GM18873 (cell line): ENCODE results near the gene ATP8A1.
"Not testable (repeated sequence)": the region's sequence is repeated elsewhere in the genome, so short reads cannot be mapped to it uniquely, and the experiment has no call there.

Experiments
- ATAC-seq: cut with Tn5 transposase; IDR thresholded peaks from one replicate; pipeline ENCODE4 v1.9.1; 2021; ENCODE audit warnings: mild to moderate bottlenecking, moderate library complexity, moderate number of reproducible peaks; ENCODE audit not compliant: unreplicated experiment, low FRiP score

The ATP8A1 gene

DNA sequence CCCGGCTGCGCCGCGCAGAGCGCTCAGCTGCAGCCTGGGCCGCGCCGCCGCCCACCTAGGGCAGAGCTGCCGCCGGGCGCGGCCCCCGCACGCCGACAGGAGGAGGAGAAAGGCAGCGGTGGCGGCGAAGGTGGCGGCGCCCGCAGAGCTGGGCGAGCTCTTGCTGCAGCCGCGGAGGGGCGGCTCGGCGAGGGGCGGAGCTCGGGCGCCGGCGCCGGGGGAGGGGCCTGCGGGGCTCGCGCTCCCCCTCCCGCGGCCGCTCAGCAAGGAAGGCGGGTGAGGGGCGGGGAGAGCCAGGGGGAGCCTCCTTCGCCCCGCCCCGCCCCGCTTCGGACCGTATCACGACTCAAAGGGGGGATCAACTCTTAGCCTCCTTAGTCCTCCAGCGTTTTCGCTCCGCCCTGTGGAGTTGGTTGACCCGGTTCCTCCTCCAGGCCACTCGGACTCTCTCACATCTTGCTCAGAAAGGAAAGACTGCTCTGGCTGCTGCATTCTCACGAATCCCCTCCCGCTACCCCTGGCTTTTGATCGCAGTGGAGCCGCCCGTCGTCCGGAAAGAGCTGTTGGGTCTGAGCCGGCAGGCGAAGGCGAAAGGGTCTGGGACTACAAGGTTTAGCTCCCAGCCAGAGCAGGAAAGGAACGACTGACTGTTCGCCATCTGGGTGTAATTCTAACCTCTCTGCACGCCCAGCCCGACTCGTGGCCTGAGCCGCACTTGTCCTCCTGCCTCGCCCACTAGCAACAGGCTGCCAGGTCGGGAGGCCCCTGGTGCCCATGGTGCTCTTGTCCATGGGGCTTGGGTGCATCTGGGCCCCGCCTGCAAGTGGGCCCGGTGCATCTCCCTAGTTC, at the start of gene ATP8A1:
TSS of gene ATP8A1 (minus strand) at position 162 of the 849 bp plus-strand sequence. CDS start 232 bp downstream, outside the sequence.
- peak; percentile 53 for ATAC-seq

DNA sequence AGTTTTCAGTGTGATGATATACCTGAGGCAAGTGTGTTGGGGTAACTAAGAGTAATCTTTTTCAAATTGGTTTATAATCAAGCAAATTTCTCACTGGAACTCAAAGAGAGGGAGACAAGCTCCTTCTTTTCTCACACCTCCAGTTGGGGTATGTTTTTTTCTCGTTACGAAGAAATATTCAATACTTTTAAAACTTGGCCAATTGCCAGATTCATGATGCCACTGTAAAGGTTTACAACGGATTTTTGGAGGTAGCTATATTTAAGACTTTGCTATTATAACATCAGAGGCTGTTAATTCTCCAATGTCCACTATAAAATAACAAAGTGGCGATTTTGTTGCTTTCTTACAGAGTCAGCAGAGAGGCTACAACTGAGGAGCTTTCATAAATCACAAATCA, 49.2 kb upstream of the ATP8A1 start:
- ATAC-seq = no peak

DNA sequence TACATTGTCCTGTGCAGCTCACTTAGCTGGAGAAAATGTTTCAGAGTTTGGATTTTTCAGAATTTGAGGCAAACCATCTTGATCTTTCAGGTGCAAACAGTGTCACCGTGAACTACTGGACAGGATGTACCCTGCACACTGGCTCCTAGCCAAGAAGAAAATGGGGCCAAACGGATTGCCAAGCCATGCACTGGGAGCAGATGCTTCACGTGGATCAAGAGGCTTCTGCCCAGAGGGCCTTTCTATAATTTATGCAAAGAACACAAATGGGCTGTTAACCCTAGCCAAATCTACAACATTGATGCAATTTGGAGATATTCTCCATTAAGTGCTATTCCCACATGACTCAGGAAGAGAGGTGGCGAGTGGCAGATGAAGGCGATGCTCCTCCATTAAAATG, 46.9 kb upstream of the ATP8A1 start:
- no peak for ATAC-seq

DNA sequence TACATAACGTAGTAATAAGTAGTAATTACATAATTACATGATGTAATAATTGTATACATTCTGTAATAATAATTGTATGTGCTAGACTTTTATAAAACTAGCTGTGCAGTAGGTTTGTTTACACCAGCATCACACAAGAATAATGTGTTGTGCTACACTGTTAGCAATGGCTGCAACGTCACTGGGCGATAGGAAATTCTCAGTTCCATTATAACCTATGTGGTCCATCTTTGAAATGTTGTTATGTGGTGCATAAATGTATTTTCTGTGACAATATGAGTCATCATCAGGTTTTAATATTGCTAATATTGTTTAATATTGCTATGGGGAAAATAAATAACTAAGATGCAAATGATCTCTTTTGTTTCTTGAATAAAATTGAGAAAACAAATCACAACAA, 46.0 kb upstream of the ATP8A1 start:
- no peak for ATAC-seq

DNA sequence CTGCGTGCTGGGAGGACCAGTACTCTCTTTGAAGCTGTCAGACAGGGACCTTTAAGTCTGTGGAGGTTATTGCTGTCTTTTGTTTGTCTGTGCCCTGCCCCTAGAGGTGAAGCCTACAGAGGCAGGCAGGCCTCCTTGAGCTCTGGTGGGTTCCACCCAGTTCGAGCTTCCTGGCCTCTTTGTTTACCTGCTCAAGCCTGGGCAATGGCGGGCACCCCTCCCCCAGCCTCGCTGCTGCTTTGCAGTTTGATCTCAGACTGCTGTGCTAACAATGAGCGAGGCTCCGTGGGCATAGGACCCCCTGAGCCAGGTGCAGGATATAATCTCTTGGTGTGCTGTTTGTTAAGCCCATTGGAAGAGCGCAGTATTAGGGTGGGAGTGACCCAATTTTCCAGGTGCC, 44.9 kb upstream of the ATP8A1 start:
- ATAC-seq = not testable (repeated sequence)

DNA sequence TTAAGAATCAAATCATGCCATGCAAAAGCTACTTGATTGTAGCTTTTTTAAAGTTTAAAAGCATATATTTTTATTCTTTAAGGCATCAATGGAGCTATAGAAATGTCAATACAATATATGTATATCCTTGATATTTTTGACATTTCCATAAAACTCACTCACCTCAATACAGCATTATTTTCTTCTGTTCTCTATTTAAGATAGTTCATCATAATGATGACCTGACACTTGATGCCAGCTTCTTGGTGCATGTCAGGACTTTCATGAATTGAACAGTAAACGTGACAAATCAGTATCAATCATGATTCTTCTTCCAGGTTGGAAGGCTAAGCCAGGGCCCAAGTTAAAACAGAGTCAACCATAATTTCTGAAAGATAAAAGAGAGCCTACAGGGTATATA, 33.6 kb upstream of the ATP8A1 start:
- ATAC-seq = no peak

DNA sequence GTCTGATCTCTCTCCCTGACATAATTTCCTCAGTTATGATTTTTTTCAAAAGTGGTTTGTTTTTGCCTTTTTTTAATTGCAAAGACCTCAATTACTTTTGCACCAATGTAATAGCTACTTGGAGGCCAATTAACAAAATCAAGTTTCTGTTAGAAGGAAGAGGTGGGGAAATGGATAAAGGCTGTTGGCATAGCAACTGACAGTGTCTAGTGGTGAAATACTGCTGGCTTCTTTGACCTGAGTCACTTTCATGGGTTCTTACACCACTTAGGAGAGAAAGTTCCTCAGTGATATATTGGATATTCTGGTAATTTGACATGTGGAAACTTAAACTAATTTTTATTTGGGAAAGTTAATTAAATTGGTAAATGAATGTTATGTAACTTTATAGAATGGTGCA, 26.5 kb upstream of the ATP8A1 start:
- no peak for ATAC-seq

DNA sequence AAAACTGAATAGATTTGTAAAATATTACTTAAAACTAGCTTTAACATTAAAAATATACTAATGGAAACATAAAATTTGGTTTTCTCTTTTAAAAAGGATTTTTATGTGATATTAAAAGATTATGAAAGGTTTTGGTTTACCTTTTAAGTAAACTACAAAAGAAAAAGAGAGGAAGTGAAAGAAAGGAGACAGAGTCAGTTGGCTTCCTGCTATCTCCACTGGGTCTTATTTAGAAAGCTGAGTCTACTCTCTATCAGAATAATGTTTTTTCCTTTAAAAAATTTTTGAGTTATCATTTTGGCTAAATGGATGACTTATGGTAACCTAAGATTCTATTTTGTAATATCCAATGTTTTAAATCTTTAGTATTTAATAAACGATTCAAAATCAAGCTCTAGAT, 21.6 kb upstream of the ATP8A1 start:
- no peak for ATAC-seq

DNA sequence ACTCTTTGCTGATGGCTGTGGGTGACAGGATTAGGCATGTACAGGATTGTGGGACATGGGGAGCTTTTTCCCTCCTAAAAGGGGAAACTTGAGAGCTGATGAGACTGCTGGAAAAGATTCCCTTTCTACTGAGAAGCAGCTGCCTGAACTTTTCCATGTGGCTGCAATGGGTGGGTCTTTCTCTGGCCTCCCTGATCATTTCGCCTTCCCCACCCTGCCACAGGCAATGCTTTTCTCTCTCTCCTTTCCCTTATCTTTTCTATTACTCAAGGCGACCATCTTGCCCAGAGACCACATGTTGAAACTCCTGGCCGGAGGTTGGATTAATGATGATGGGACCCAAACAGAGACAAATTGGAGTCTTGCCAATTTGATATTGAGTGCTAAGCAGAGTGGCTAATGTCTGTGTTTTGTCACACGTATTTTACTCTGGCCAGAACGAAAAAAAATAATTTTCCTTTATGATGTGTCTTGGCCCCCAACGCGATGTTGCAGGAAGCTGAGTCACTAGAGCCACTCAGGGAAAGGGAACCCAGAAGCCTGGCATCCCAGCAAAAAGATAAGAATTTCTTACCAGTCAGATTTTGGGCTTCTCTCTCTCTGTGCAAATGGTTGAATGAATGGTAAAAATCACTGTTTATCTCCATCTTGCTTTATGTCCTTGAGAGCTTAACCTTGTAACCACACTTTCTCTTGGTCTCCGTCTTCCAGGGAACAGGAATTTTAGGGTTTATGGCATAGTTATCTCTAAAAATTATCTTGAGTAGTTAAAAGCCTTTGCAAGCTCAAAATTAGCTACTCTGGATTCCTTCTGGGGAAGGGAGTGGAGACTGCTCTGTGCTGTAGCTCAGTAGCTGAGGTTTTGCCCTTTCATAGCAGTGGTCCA, 19.4 kb upstream of the ATP8A1 start:
- no peak for ATAC-seq

DNA sequence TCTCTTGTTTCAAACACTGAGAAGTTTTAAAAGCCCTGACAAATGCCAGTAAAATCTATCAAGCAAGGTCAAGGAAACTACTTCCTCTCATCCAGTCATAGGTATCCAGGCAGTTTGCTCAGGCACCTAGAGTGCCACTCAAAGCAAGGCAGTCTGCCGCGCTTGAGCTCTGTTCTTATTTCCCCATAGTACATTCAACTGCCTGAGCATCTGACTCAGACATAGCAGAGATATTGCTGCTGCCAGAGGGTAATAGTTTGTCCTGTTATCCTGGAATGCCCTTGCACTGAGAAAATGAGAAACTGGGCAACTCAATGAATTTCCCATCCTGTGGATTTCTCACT, 16.1 kb upstream of the ATP8A1 start:
- ATAC-seq = no peak

DNA sequence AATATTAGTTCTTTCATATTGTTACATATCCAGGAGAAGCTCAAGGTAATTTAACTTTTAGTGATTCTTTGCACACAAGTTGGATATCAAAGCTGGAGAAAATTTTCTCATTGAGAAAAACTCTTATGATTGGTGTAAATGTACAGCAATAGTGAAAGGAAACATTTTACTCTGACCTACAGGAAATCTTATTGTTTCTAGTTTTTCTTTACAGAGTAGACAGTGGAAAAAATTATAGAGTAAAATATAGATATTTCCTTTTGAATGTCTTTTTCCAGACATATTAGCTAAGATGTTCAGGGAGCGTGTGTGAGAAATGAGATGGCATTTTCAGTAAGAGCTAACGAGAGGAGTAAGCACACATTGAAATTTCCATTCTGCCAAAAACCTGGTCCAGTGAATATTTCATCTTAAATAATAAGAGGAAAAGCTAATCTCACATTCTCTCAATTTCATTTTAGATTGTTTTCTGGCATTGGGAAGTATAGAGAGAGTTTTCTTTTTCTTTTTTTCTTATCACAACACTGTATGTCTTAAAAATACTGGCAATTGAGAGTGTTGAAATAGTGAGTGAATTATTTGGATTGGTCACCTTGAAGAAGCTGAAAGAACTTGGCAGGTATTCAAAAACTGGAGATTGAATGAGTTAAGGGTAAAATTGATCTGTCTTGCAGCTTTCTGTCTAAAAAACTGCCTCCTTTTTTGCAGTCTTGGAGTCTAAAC, 15.6 kb upstream of the ATP8A1 start:
- no peak for ATAC-seq

DNA sequence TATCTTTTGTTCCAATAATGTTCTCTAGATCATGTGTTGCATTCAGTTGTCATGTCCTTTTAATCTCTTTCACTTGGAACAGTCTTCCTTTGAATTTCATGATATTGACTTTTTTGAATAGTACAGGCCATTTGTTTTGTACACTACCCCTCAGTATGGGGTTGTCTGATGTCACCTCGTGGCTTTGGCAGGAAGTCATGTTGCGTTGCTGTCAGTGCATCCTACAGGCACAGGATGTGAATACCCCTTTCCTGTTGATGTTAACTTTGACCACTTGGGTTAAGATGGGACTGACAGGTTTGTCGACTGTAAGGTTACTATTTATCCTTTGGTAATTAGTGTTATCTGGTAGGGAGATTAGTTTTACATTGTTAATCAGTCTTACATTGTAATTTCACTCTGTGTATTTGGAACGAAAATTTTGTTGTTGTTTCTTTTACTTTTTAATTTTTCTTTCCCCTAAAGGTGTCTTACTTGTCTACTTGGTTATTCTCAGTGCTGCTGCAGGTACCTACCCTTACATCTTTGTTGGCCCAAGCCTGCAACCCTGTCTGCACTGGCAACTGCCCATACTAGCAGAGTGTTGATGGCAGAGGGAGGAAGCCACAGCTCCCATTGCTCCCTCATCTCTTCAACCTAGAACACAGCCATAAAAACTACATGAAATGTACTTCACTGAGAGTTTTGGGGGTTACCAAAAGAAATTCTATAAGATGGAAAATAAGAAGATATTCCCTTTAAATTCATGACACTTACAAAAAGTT, 14.7 kb upstream of the ATP8A1 start:
- no peak for ATAC-seq

DNA sequence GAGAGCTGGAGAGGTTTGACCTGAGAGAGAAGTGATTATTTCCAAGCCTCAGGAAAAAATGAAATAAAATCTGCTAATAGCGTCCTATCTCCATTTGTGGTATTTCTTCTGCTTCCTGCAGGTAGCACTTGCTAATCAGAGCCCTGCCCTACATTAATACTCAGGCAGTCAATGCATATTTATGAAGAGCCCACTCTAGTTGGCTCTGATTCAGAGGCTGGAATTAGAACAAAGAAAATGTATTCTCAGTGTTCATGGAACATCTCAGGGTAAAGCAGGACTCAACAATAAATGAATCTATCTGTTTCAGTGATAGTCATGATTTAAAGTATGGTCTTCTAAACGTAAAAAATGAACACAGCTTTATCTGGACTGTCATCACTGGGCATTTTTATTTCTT, 1.4 kb upstream of the ATP8A1 start:
- ATAC-seq = no peak

DNA sequence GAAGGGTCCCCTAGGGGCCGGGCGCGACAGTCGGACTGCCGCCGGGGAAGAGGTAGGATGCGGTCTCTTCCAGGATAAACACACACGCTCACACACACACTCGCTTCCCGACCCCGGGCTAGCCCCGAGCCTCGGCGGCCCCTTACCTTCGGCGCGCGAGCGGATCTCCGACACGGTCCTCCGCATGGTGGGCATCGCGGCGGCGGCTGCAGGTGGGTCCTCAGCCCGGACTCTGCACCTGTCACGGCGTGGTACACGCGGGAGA, 294 bp downstream of the ATP8A1 start:
- ATAC-seq = no peak

DNA sequence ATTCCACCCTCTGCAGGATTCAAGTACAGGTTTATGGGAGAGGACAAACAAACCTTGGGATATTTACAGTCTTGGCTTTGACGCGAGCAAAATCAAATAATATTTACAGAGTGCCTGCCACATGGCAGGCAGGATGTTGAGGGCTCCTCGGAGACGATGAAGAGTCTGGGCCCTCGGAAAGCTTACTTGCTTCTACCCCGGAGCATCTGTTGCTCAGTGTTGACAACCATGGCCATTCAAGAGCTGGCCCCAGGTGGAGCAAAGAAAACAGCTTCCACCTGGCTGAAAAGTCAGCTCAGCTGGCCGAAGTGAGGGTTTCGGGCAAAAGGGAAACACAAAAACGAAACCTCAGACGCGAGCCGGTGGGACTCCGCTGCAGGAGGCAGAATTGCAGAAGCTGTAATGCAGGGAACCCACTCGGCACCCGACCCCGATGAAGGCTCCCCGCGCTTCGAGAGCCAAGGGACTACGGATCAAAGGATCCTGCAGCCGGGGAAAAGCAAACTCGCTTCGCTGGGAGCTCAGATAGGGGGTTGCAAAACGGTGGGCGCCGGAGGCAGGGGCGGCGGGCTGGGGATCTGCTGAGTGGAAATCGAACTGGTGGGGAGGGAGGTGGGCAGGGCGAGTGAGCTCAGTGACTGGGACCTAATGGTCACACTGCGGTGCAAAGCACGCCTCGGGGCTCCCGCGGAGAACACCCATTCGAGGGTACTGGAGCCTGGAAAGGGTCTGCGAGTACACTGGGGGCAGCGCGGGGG, 805 bp downstream of the ATP8A1 start:
- ATAC-seq = peak; percentile 32

DNA sequence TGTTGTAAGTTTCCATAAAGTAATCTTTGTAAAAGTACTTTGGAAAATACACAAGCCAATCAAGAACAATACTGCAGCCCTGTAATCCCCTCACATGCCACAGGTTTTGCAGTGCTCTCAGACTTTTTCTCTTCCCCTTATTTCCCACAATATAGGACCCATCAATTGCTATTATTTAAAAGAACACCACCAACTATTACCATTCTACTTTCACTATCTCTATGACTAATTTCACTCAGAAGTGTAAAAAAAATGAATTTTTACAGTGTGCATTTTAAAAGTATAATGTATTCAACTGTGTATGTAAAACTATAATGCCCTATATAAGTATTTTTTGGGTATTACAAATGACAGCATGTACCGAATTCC, 1.7 kb downstream of the ATP8A1 start:
- no peak for ATAC-seq

DNA sequence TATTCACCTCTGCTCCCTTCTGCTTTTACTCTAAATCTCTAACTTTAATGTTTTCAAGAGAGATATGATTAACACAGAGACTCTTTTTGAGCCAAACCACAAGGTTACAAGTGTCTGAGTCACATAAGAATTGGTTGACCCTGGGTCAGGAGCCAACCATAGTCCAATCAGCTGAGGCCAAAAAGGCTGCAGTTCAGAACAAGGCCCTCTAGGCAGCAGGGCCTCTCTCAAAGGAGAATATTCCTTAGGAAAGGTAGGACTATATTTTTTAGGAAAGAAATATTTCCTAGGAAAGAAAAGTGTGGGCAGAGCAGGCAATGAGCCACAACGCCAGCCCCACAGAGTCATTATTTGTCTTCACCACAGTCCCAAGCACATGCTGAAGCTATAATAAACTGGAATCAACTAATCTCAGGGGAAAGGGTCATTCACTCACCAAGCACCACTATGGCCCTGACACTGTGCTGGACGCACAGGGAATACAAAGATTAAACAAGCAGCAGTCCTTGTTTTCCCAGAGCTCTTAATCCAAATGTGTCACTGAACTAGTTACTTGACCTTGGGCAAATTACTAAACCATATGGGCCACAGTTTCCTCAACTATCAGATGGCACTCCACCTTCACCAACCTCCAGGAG, 2.2 kb downstream of the ATP8A1 start:
- no peak for ATAC-seq

DNA sequence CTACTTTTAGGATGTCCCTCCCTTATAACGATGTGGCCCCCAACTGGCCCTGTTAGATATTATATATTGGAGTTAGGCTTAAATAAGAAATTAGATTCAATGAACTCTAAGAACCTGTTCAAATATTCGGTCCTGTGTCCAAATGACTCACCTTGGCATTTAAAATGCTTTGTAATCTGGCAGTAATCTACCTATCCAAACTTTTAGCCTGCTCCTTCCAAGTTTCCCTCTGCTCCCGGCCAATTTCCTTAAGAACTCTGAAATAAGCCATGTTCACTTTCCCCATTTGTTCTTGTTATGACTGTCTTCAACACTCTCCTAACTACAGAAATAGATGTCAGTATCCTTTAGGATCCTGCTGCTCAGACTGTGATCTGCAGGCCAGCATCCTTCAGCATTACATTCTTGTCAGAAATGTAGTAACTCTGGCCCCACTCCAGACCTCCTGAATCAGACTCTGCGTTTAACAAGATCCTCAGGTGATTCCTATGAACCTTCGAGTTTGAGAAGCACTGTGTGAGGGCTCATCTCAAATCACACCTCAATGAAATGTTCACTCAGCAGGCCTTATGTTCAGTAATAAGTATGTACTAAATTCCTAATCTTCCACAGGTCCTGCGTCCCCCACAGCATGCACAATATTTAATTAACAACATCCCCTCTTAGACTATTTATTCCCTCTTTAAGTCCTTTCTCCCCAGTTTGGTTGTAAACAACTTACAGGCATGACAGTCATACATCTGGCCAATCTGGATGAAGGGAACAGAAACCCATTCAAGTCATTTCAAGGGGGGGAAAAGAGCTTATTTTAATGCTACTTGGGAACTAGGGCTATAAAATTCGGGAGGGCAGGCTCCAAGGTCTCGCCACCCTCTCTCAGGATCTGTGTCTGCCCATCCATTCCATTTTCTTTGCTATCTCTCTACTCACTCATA, 3.0 kb downstream of the ATP8A1 start:
- no peak for ATAC-seq
